Pancreas (tissue), 10 donors: ENCODE measurements around the gene VWA8. TPM values are rescaled to one million over a fixed set of nuclear protein-coding genes. Genes with fewer than 3 reads are reported as not detected.
"Not testable (repeated sequence)": the region's sequence is repeated elsewhere in the genome, so short reads cannot be mapped to it uniquely, and the experiment has no call there.

Experiments used
- ATAC-seq, 4 donors: fragments of 200-7000 bp; cut with Tn5 transposase; one replicate each; pipeline versions ENCODE4 v1.8.0 to v1.9.1; 2020; ENCODE audit warnings: mild to moderate bottlenecking in 4 of 4, moderate library complexity in 4 of 4
- DNase-seq, 6 donors: peaks; one replicate each; pipeline ENCODE4 v3.0.0-alpha.2; 2020
- FAIRE-seq: peaks from 2 replicates; lab custom pipeline; 2012; peaks lifted over from hg19 to GRCh38; lab: Jason Lieb, UNC
- H3K27ac ChIP-seq, 4 donors: fragments of 200-600 bp; sonication (generic); 1 replicate in 3 of 4; 2 replicates in 1 of 4; pipeline versions ENCODE4 v1.5.0 to v1.8.0; 2020
- H3K27me3 ChIP-seq, 4 donors: fragments of 200-600 bp; one replicate each; pipeline ENCODE4 v1.8.0; 2021
- H3K36me3 ChIP-seq, 3 donors: fragments of 200-600 bp; sonication (generic) in 1 of 3; one replicate each; pipeline versions ENCODE4 v1.5.0 to v1.8.0; 2020 to 2021
- H3K4me1 ChIP-seq, 3 donors: fragments of 200-600 bp; one replicate each; pipeline ENCODE4 v1.8.0; 2021
- H3K4me3 ChIP-seq, 4 donors: fragments of 200-600 bp; sonication (generic) in 2 of 4; one replicate each; pipeline versions ENCODE4 v1.5.0 to v1.8.0; 2020 to 2021
- H3K9me3 ChIP-seq, 4 donors: fragments of 200-600 bp; one replicate each; pipeline ENCODE4 v1.8.0; 2021
- CTCF ChIP-seq, 4 donors: fragments of 200-600 bp; sonication (generic) in 3 of 4; IDR thresholded peaks; one replicate each; pipeline versions ENCODE4 v1.5.0 to v1.8.0; 2021; ENCODE audit warnings: antibody characterized with exemption in 4 of 4
- WGBS, 2 donors: extraction: QIAGEN DNeasy Blood & Tissue Kit; methylation state at CpG; one replicate each; pipeline ENCODE4 v1.1.7; 2013; 5-methylcytosine and 5-hydroxymethylcytosine counted together
- intact Hi-C, 3 donors: fragments of 100-400 bp; cut with DNase I; formaldehyde crosslinking; loops; one replicate each; pipeline versions ENCODE4 v1.11.1 to v1.14.2; 2022
- polyA plus RNA-seq, 2 donors: library from polyadenylated mRNA; stranded (reverse); fragments of 200-250 nt; gene quantifications; one replicate each; pipeline ENCODE4 v1.2.3, GENCODE V29; 2013
- total RNA-seq, 6 donors: library from RNA; stranded (reverse); fragmentation: NEBNext Ultra II Directional in 4 of 6; extraction: Animal tissue kit (Norgen Biotek cat#: 25700) in 4 of 6; gene quantifications; one replicate each; pipeline versions ENCODE4 v1.2.1 to v1.2.4, GENCODE V29; 2021 to 2023
- donor health status: healthy with polysubstance abuse.
- donor health status: DM: no; HTN: no; CAD: no; lungs with moderate emphysema.
- donor health status: DM: no; HTN: no; CAD: no.
- donor health status: control.
- donor health status: control.
- donor health status: Bipolar disorder and iron deficiency.
- donor health status: DM: yes; HTN: yes; CAD: no.
- donor health status: DM: no; HTN: no; CAD: no.
- donor health status: DM: no; HTN: no; CAD: no.
- donor health status: DM: yes; HTN: yes; CAD: no.

The VWA8 gene
- total and polyA plus RNA-seq, 8 donors, result 3.3 to 15.8 (median 9.2) TPM

GRCh38 chr13:41905600-41906254, 55.2 kb downstream of the VWA8 start:
- FAIRE-seq, result no peak
- intact Hi-C loops, result no loop called here
- H3K4me3 ChIP-seq, result no peak overlapping the region
- DNase-seq, result no peak
- peak in 3 of 4 donors; percentile 77 to 87 (median 77) for ATAC-seq
- H3K4me1 ChIP-seq, result no peaks in the 10 kb centered on the region
- H3K9me3 ChIP-seq, result no peaks in the 10 kb centered on the region
- no peak overlapping the region for H3K27ac ChIP-seq
- no peaks in the 10 kb centered on the region for H3K27me3 ChIP-seq
- WGBS, 2 donors, result 39 to 44% methylated on average over 2 of the region's 2 CpGs
- peak in 2 of 4 donors; percentile 15 to 31 for TF ChIP-seq CTCF (IDR thresholded peaks at IDR 0.05)
- no peaks in the 10 kb centered on the region for H3K36me3 ChIP-seq

GRCh38 chr13:41900918-41901317, 60.0 kb downstream of the VWA8 start:
- Histone ChIP-seq H3K9me3 (no peaks in the 10 kb centered on the region), H3K27me3 (no peaks in the 10 kb centered on the region), H3K4me1 (no peaks in the 10 kb centered on the region), H3K4me3 (no peak overlapping the region), H3K27ac (no peak overlapping the region), H3K36me3 (no peaks in the 10 kb centered on the region)
- TF ChIP-seq CTCF (IDR thresholded peaks at IDR 0.05), result no peak
- FAIRE-seq, result no peak
- intact Hi-C loops, result no loop called here
- DNase-seq, result no peak
- ATAC-seq, result no peak

- H3K36me3 ChIP-seq, H3K4me1 ChIP-seq, DNase-seq, ATAC-seq, H3K27me3 ChIP-seq, intact Hi-C loops, H3K27ac ChIP-seq, H3K9me3 ChIP-seq, FAIRE-seq, H3K4me3 ChIP-seq: not testable (repeated sequence)
- WGBS, 2 donors, result 98 to 99% methylated on average over 11 to 16 of the region's 24 CpGs
Observed at GRCh38 chr13:41898411-41898810, 62.5 kb downstream of the VWA8 start.

- H3K27ac ChIP-seq, result no peak overlapping the region
- no peaks in the 10 kb centered on the region for H3K27me3 ChIP-seq
- H3K9me3 ChIP-seq, result no peaks in the 10 kb centered on the region
- no peak for ATAC-seq
- intact Hi-C loops, result no loop called here
- no peaks in the 10 kb centered on the region for H3K36me3 ChIP-seq
- no peaks in the 10 kb centered on the region for H3K4me1 ChIP-seq
- DNase-seq, result no peak
- WGBS, 2 donors, result 95 to 97% methylated on average over 2 of the region's 2 CpGs
- no peak overlapping the region for H3K4me3 ChIP-seq
- FAIRE-seq, result no peak
- TF ChIP-seq CTCF (IDR thresholded peaks at IDR 0.05), result no peak
Observed at GRCh38 chr13:41897126-41897525, 63.8 kb downstream of the VWA8 start.

- intact Hi-C loops, result no loop called here
- no peak overlapping the region for H3K27ac ChIP-seq
- ATAC-seq (no peak), FAIRE-seq (no peak), DNase-seq (no peak)
- H3K4me3 ChIP-seq, result no peak overlapping the region
- no peak for TF ChIP-seq CTCF (IDR thresholded peaks at IDR 0.05)
- no peaks in the 10 kb centered on the region for H3K36me3 ChIP-seq
- no peaks in the 10 kb centered on the region for H3K27me3 ChIP-seq
- 94 to 95% methylated on average over 1 of the region's 1 CpG for WGBS, 2 donors
- H3K9me3 ChIP-seq, result no peaks in the 10 kb centered on the region
- no peaks in the 10 kb centered on the region for H3K4me1 ChIP-seq
Observed at GRCh38 chr13:41895478-41895877, 65.4 kb downstream of the VWA8 start.
